ENCODE results near the gene SFI1. TPM values are rescaled to one million over a fixed set of nuclear protein-coding genes. Genes with fewer than 3 reads are reported as not detected.
"Not testable (repeated sequence)": the region's sequence is repeated elsewhere in the genome, so short reads cannot be mapped to it uniquely, and the experiment has no call there.

Gene SFI1
- total RNA-seq, 2 donors from 2014 or later: 42.0 to 52.6 TPM

DNA sequence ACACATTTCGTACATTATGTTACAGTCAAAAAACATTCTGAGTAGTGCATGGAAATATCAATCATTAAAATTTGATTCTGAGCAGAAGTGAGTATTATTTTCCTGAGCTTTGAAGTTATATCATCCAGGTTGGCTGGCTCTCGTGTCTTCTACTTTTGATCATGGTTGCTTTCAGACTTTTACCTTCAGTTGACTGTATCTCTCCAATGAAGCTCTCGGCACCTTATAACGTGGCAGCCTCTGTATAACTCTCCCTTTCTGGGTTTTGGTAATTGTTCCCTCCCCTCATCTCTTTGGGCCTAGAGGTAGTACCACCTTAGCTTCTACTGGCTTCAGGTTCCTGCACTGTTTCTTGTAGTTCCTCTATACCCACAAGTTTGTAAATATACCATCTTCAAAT is 12.2 kb downstream of the SFI1 start:
- DNase-seq: no peak
- no peaks in the 10 kb centered on the region for H3K4me1 Mint-ChIP-seq
- peaks cover 29% of the 10 kb centered on the region for H3K36me3 Mint-ChIP-seq (ENCODE audit: low read depth)
- 92 to 100% methylated on average over 3 of the region's 4 CpGs for WGBS, 2 experiments (ENCODE audit: insufficient coverage in 1 of 2, insufficient read length in 1 of 2)
- Histone ChIP-seq H3K4me3 (ENCODE audit: low read length) (no peak overlapping the region), H3K9me3 (ENCODE audit: control insufficient read depth, low read length) (no peaks in the 10 kb centered on the region), H3K4me1 (ENCODE audit: control insufficient read depth, insufficient read depth, low read length) (no peaks in the 10 kb centered on the region), H3K36me3 (ENCODE audit: control insufficient read depth, insufficient read depth, low read length) (no peaks in the 10 kb centered on the region), H3K27ac (ENCODE audit: low read depth, low read length) (no peak overlapping the region), H3K9ac (ENCODE audit: extremely low read depth, low read length, poor library complexity, severe bottlenecking) (no peak overlapping the region), H3K27me3 (ENCODE audit: control insufficient read depth, insufficient read depth, low read length, poor library complexity, severe bottlenecking) (no peaks in the 10 kb centered on the region)
- no peaks in the 10 kb centered on the region for H3K27me3 Mint-ChIP-seq (ENCODE audit: insufficient read depth)
- H3K9me3 Mint-ChIP-seq: peaks cover 8% of the 10 kb centered on the region
- no peak overlapping the region for H3K4me3 Mint-ChIP-seq
- TF ChIP-seq, protein P1, sequence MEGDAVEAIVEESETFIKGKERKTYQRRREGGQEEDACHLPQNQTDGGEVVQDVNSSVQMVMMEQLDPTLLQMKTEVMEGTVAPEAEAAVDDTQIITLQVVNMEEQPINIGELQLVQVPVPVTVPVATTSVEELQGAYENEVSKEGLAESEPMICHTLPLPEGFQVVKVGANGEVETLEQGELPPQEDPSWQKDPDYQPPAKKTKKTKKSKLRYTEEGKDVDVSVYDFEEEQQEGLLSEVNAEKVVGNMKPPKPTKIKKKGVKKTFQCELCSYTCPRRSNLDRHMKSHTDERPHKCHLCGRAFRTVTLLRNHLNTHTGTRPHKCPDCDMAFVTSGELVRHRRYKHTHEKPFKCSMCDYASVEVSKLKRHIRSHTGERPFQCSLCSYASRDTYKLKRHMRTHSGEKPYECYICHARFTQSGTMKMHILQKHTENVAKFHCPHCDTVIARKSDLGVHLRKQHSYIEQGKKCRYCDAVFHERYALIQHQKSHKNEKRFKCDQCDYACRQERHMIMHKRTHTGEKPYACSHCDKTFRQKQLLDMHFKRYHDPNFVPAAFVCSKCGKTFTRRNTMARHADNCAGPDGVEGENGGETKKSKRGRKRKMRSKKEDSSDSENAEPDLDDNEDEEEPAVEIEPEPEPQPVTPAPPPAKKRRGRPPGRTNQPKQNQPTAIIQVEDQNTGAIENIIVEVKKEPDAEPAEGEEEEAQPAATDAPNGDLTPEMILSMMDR (conservative IDR thresholded peaks at IDR 0.05): no peak
- H3K27ac Mint-ChIP-seq: no peak overlapping the region

GRCh38 chr22:31509061-31509762 is 12.9 kb downstream of the SFI1 start:
- Histone ChIP-seq H3K9ac (ENCODE audit: extremely low read depth, low read length, poor library complexity, severe bottlenecking) (no peak overlapping the region), H3K9me3 (ENCODE audit: control insufficient read depth, low read length) (no peaks in the 10 kb centered on the region), H3K27me3 (ENCODE audit: control insufficient read depth, insufficient read depth, low read length, poor library complexity, severe bottlenecking) (no peaks in the 10 kb centered on the region), H3K27ac (ENCODE audit: low read depth, low read length) (no peak overlapping the region), H3K4me1 (ENCODE audit: control insufficient read depth, insufficient read depth, low read length) (no peaks in the 10 kb centered on the region), H3K4me3 (ENCODE audit: low read length) (no peak overlapping the region), H3K36me3 (ENCODE audit: control insufficient read depth, insufficient read depth, low read length) (no peaks in the 10 kb centered on the region)
- TF ChIP-seq, protein P1 (conservative IDR thresholded peaks at IDR 0.05): no peak
- Mint-ChIP-seq H3K9me3 (peaks cover 8% of the 10 kb centered on the region), H3K36me3 (ENCODE audit: low read depth) (peaks cover 29% of the 10 kb centered on the region), H3K4me3 (no peak overlapping the region), H3K27me3 (ENCODE audit: insufficient read depth) (no peaks in the 10 kb centered on the region), H3K27ac (no peak overlapping the region), H3K4me1 (no peaks in the 10 kb centered on the region)
- DNase-seq: no peak
- 96 to 100% methylated on average over 3 to 5 of the region's 6 CpGs for WGBS, 2 experiments (ENCODE audit: insufficient coverage in 1 of 2, insufficient read length in 1 of 2)

DNA sequence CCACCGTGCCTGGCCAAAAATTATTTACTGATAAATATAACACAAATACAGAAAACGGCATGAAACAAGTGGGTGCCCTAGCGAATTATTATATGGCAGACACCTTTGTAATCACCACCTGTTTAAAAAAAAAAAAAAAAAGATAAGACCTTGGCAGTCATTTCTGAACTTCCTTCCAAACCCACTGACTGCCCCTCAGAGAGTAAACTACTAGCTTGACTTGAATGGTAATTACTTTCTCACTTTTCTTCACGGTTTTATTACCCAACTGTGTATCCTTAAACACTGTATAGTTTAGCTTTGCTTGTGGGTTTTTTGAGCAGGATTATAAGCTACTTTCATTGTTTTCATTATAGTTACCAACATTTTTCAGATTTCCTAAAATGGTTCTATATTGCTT is 23.7 kb downstream of the SFI1 start:
- Histone ChIP-seq H3K27ac (ENCODE audit: low read depth, low read length) (no peak overlapping the region), H3K4me3 (ENCODE audit: low read length) (no peak overlapping the region), H3K36me3 (ENCODE audit: control insufficient read depth, insufficient read depth, low read length) (no peaks in the 10 kb centered on the region), H3K9ac (ENCODE audit: extremely low read depth, low read length, poor library complexity, severe bottlenecking) (no peak overlapping the region), H3K27me3 (ENCODE audit: control insufficient read depth, insufficient read depth, low read length, poor library complexity, severe bottlenecking) (no peaks in the 10 kb centered on the region), H3K4me1 (ENCODE audit: control insufficient read depth, insufficient read depth, low read length) (peaks cover 6% of the 10 kb centered on the region), H3K9me3 (ENCODE audit: control insufficient read depth, low read length) (no peaks in the 10 kb centered on the region)
- H3K36me3 Mint-ChIP-seq (ENCODE audit: low read depth): peaks cover 5% of the 10 kb centered on the region
- no peak overlapping the region for H3K27ac Mint-ChIP-seq
- peaks cover 2% of the 10 kb centered on the region for H3K9me3 Mint-ChIP-seq
- TF ChIP-seq, protein P1 (conservative IDR thresholded peaks at IDR 0.05): no peak
- DNase-seq: no peak
- peaks cover 18% of the 10 kb centered on the region for H3K4me1 Mint-ChIP-seq
- H3K27me3 Mint-ChIP-seq (ENCODE audit: insufficient read depth): no peaks in the 10 kb centered on the region
- H3K4me3 Mint-ChIP-seq: no peak overlapping the region
- WGBS, 2 experiments (ENCODE audit: insufficient coverage in 1 of 2, insufficient read length in 1 of 2): 89 to 100% methylated on average over 1 to 4 of the region's 4 CpGs

DNA sequence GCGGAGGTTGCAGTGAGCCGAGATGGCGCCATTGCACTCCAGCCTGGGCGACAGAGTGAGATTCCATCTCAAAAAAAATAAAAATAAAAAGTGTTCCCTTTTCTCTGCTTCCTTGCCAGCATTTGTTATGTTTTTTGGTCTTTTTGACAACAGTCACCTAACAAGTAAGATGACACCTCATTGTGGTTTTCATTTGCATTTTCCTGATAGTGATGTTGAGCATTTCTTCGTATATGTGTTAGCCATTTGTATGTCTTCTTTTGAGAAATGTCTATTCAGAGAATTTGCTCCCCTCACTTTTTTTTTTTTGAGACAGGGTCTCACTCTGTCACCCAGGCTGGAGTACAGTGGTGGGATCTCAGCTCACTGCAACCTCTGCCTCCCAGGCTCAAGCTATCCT is 27.8 kb downstream of the SFI1 start:
- H3K9ac ChIP-seq (ENCODE audit: extremely low read depth, low read length, poor library complexity, severe bottlenecking); H3K4me1 ChIP-seq (ENCODE audit: control insufficient read depth, insufficient read depth, low read length); H3K4me3 ChIP-seq (ENCODE audit: low read length); H3K27ac ChIP-seq (ENCODE audit: low read depth, low read length); H3K9me3 Mint-ChIP-seq; H3K27me3 Mint-ChIP-seq (ENCODE audit: insufficient read depth); H3K36me3 Mint-ChIP-seq (ENCODE audit: low read depth); H3K9me3 ChIP-seq (ENCODE audit: control insufficient read depth, low read length); H3K27me3 ChIP-seq (ENCODE audit: control insufficient read depth, insufficient read depth, low read length, poor library complexity, severe bottlenecking); H3K4me3 Mint-ChIP-seq; DNase-seq; H3K36me3 ChIP-seq (ENCODE audit: control insufficient read depth, insufficient read depth, low read length); H3K27ac Mint-ChIP-seq; H3K4me1 Mint-ChIP-seq: not testable (repeated sequence)
- WGBS, 2 experiments (ENCODE audit: insufficient coverage in 1 of 2, insufficient read length in 1 of 2): 93 to 96% methylated on average over 4 to 5 of the region's 5 CpGs
